ENCODE results near the gene KCNMA1. TPM values are rescaled to one million over a fixed set of nuclear protein-coding genes. Genes with fewer than 3 reads are reported as not detected.

Gene KCNMA1
- total RNA-seq, 4 donors from 2014 or later: 146 to 300 (median 265) TPM

DNA sequence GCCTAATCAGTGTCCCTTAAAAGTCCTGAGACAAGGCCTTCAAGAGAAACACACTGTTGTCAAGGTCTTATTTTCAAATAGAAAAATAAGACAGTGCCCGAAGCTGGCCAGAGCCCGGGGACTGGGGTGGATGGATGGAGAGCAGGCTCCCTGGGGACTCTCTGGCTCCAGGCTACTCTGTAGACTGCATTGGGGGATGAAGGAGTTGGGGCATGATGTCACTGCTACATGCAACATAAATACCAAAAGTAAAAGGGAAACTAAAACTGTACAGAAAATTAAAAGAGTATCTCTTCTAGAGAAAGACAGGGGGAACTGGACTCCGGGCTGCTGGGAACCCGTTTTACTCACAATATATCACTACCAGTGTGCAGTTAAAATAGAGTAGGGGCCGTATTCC, 629.8 kb downstream of the KCNMA1 start:
- intact Hi-C loops (cut with DNase I): loop anchor here (10.0 kb wide), 1 partner anchor 973 kb away; no protein-coding TSS in a partner anchor
- no peaks in the 10 kb centered on the region for H3K9me3 ChIP-seq
- H3K4me1 ChIP-seq: peaks cover 4 to 35% (median 27%) of the 10 kb centered on the region in 4 donors
- no peaks in the 10 kb centered on the region for H3K27me3 ChIP-seq
- no peak overlapping the region for H3K27ac ChIP-seq (replicated peaks in 1 of 4)
- no peak overlapping the region for H3K4me3 ChIP-seq
- peaks cover 0 to 5% (median 0%) of the 10 kb centered on the region in 4 donors for H3K36me3 ChIP-seq
- DNase-seq (ENCODE audit: extremely low spot score): no peak
- WGBS: 86% methylated on average over 5 of the region's 5 CpGs
- TF ChIP-seq POLR2A (IDR thresholded peaks at IDR 0.05; ENCODE audit: low read depth): no peak
- TF ChIP-seq, protein P1, sequence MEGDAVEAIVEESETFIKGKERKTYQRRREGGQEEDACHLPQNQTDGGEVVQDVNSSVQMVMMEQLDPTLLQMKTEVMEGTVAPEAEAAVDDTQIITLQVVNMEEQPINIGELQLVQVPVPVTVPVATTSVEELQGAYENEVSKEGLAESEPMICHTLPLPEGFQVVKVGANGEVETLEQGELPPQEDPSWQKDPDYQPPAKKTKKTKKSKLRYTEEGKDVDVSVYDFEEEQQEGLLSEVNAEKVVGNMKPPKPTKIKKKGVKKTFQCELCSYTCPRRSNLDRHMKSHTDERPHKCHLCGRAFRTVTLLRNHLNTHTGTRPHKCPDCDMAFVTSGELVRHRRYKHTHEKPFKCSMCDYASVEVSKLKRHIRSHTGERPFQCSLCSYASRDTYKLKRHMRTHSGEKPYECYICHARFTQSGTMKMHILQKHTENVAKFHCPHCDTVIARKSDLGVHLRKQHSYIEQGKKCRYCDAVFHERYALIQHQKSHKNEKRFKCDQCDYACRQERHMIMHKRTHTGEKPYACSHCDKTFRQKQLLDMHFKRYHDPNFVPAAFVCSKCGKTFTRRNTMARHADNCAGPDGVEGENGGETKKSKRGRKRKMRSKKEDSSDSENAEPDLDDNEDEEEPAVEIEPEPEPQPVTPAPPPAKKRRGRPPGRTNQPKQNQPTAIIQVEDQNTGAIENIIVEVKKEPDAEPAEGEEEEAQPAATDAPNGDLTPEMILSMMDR (IDR thresholded peaks at IDR 0.05): no peak
- TF ChIP-seq POLR2AphosphoS5 (IDR thresholded peaks at IDR 0.05): no peak
- TF ChIP-seq EP300 (IDR thresholded peaks at IDR 0.05): no peak

DNA sequence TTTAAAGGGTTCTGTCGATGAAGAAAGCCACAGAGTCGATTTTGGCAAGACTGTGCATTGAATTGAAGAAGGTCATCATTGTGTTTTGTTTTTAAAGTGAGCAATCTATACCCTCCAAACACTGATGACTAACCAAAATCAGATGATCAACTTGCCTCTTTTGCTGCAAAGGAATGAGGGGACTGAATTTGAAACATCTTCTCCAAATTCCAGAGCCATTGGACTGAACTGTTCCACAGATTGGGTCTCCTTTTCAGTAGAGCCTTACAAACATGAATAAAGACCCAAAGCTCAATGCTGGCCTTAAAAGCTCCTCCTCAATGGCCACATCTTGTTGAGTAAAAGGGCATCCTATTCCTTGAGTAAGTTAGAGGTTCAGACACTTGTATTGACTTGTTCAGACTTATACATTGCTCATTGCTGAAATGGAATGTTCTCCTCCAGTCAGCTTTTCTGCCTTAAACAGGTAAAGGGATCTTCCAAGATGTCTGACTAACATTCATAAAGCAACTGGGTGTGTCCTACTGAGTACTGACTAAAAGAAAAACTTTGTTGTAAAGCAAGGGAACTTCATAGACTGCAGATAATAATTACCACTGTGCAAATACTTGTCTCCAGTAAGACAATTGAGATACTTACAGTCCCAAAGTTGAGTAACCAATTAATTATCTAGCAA, 630.6 kb downstream of the KCNMA1 start:
- Histone ChIP-seq H3K36me3 (peaks cover 0 to 5% (median 0%) of the 10 kb centered on the region in 4 donors), H3K4me3 (no peak overlapping the region), H3K9me3 (no peaks in the 10 kb centered on the region), H3K27me3 (no peaks in the 10 kb centered on the region), H3K4me1 (peaks cover 0 to 27% (median 18%) of the 10 kb centered on the region in 4 donors), H3K27ac (replicated peaks in 1 of 4) (no peak overlapping the region)
- 89% methylated on average over 2 of the region's 2 CpGs for WGBS
- intact Hi-C loops (cut with DNase I): loop anchor here (10.0 kb wide), 1 partner anchor 972 kb away; no protein-coding TSS in a partner anchor
- DNase-seq (ENCODE audit: extremely low spot score): no peak
- TF ChIP-seq EP300 (IDR thresholded peaks at IDR 0.05): no peak
- TF ChIP-seq POLR2AphosphoS5 (IDR thresholded peaks at IDR 0.05): no peak
- TF ChIP-seq POLR2A (IDR thresholded peaks at IDR 0.05; ENCODE audit: low read depth): no peak
- TF ChIP-seq, protein P1 (IDR thresholded peaks at IDR 0.05): no peak

DNA sequence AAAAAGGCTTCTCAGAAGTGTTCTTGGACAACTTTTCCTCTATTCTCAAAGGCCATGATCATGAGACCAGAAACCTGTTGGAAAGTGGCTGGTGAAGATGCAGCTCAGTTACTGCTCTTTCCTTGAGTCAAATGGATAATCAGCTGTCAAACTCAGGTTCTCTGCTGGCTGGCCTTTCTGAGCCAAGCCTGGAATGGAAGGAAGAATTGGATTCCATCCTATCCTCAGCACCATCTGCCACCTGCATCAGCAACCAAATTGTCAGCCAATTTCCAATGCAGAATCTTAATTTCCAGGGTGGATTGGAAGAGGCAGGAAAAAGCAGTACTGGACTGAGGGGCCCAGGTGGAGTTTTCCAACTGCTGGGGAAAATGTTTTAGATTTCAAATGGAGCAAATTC, 631.7 kb downstream of the KCNMA1 start:
- intact Hi-C loops (cut with DNase I): loop anchor here (10.0 kb wide), 1 partner anchor 971 kb away; no protein-coding TSS in a partner anchor
- Histone ChIP-seq H3K9me3 (no peaks in the 10 kb centered on the region), H3K27me3 (no peaks in the 10 kb centered on the region), H3K36me3 (peaks cover 0 to 9% (median 0%) of the 10 kb centered on the region in 4 donors), H3K27ac (replicated peaks in 1 of 4) (peak overlapping the region in 1 of 4 donors; percentile 24), H3K4me1 (peaks cover 0 to 17% (median 9%) of the 10 kb centered on the region in 4 donors), H3K4me3 (no peak overlapping the region)
- TF ChIP-seq, protein P1 (IDR thresholded peaks at IDR 0.05): no peak
- TF ChIP-seq POLR2A (IDR thresholded peaks at IDR 0.05; ENCODE audit: low read depth) (no peak), POLR2AphosphoS5 (IDR thresholded peaks at IDR 0.05) (no peak), EP300 (IDR thresholded peaks at IDR 0.05) (no peak)
- no peak for DNase-seq (ENCODE audit: extremely low spot score)

DNA sequence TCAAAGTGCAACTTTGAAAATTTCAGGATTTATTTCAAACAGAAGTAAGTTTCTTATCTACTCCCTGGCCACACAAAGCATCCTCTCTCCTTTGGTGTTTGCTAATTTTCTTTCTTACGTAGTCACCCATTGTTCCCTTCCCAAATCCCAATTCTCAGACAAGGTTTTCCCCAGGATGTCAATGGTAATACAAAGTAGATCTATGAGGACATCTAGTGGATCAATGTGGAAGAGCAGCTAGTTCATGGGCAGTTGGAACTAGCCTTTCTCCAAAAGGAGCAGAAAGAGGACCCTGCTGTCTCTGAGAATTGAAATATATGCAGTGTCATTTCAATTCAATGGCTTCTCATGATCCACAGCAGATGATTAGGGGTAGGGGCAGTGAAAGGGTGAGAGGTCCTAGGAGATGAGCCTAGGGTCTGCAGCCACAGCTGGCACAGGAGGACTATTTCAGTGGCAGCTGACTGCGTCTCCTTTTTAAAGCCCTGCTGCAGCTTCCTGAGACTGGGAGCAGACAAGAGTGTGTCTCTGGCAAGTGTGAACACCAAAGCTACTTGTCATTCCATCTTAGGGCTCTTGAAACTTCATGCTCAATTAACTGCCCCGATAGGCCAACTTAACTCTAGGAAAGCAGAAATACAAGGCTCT, 632.6 kb downstream of the KCNMA1 start:
- TF ChIP-seq POLR2AphosphoS5 (IDR thresholded peaks at IDR 0.05): no peak
- TF ChIP-seq, protein P1 (IDR thresholded peaks at IDR 0.05): peak; percentile 72 to 86 (median 76)
- no peak for TF ChIP-seq POLR2A (IDR thresholded peaks at IDR 0.05; ENCODE audit: low read depth)
- TF ChIP-seq EP300 (IDR thresholded peaks at IDR 0.05): no peak
- intact Hi-C loops (cut with DNase I): loop anchor here (10.0 kb wide), 1 partner anchor 970 kb away; no protein-coding TSS in a partner anchor
- WGBS: 68% methylated on average over 3 of the region's 3 CpGs

More for the DNA sequence above, 632.6 kb downstream of the KCNMA1 start:
- Histone ChIP-seq H3K9me3 (no peaks in the 10 kb centered on the region), H3K27ac (replicated peaks in 1 of 4) (peak overlapping the region in 2 of 4 donors; percentile 14 to 24), H3K4me1 (peaks cover 0 to 17% (median 9%) of the 10 kb centered on the region in 4 donors), H3K4me3 (no peak overlapping the region), H3K36me3 (peaks cover 0 to 9% (median 0%) of the 10 kb centered on the region in 4 donors), H3K27me3 (no peaks in the 10 kb centered on the region)
- no peak for DNase-seq (ENCODE audit: extremely low spot score)
